Motor neuron (in vitro differentiated cells): ENCODE data around the gene TLR2. TPM values are rescaled to one million over a fixed set of nuclear protein-coding genes. Genes with fewer than 3 reads are reported as not detected.

Source experiments
- ATAC-seq, 8 experiments: fragments of 200-7000 bp; cut with Tn5 transposase; replicated peaks in 6 of 8; 2 replicates each; pipeline ENCODE4 v1.8.0; 2021; ENCODE audit warnings: mild to moderate bottlenecking in 8 of 8, moderate library complexity in 8 of 8
- H3K27ac ChIP-seq, 2 donors: fragments of 250-450 bp; sonication (Bioruptor Pico); 2 replicates each; pipeline ENCODE4 v1.9.0; 2021; ENCODE audit warnings: antibody characterized with exemption in 2 of 2, mild to moderate bottlenecking in 2 of 2, moderate library complexity in 1 of 2
- H3K4me1 ChIP-seq, 2 donors: fragments of 250-450 bp; sonication (Bioruptor Pico); replicated peaks in 1 of 2; 2 replicates each; pipeline ENCODE4 v1.6.1; 2021; ENCODE audit warnings: antibody characterized with exemption in 2 of 2, mild to moderate bottlenecking in 2 of 2, moderate library complexity in 1 of 2
- H3K4me3 ChIP-seq, 5 donors: fragments of 250-450 bp; sonication (Bioruptor Pico); 2 replicates each; pipeline ENCODE4 v1.9.0; 2021; ENCODE audit warnings: antibody characterized with exemption in 5 of 5, mild to moderate bottlenecking in 5 of 5, moderate library complexity in 4 of 5
- WGBS, 10 experiments: fragments of 450-650 bp; shearing (Covaris generic); methylation state at CpG; one replicate each; pipeline ENCODE4 v1.0.0; 2022; 5-methylcytosine and 5-hydroxymethylcytosine counted together
- in situ Hi-C, 9 experiments: fragments of 400-800 bp; cut with MboI; loops; one replicate each; pipeline ENCODE4 v1.15.0; 2021; ENCODE audit warnings: low sequenced_read_pairs in 9 of 9, low pct_unique_long_range_greater_than_20kb in 2 of 9; ENCODE audit not compliant: unreplicated experiment in 9 of 9
- total RNA-seq, 8 experiments: library from RNA; unstranded; fragments of 300-600 nt; gene quantifications; 2 replicates each; pipeline versions ENCODE4 v1.2.3 to v1.2.4, GENCODE V29; 2022

Gene TLR2
- total RNA-seq, 8 experiments from 2014 or later, result 0.25 to 11.2 (median 0.51) TPM

DNA sequence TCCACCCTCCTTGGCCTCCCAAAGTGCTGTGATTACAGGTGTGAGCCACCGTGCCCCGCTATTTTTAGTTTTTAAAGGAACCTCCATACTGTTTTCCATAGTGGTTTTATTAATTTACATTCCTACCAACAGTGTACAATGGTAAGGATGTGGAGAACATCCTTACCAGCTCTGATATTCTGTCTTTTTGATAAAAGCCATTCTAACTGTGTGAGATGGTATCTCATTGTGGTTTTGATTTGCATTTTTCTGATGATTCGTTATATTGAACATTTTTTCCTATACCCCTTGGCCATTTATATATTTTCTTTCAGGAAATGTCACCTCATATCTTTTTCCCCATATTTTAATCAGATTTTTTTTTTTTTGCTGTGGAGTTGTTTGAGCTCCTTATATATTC, 14.2 kb upstream of the TLR2 start:
- ATAC-seq, result no peak
- Histone ChIP-seq H3K27ac (no peak overlapping the region), H3K4me1 (no peaks in the 10 kb centered on the region), H3K4me3 (no peak overlapping the region)
- in situ Hi-C loops, result no loop called here
- 0 to 86% (median 56%) methylated on average over 1 to 3 of the region's 3 CpGs for WGBS, 10 experiments

DNA sequence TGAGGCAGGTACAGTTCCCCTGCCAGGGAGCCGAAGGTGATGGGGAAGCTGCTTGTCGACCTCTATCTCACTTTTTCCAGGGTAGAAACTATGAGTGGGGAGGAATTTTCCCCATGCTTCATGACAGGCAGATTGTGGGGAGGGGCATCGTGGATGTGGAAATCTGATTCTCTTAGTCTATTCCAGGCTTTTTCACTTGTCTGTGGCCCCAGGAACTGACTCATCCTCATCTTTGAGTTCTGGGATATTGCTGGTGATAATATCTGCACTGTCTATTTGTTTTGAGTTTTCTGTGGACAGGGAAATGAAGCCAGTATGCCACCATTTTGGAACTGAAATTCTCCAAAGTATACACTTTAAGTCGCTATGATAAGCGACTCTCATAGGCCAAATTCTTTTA, 7.6 kb upstream of the TLR2 start:
- Histone ChIP-seq H3K4me1 (no peaks in the 10 kb centered on the region), H3K27ac (no peak overlapping the region), H3K4me3 (no peak overlapping the region)
- in situ Hi-C loops, result no loop called here
- WGBS, 10 experiments, result 36 to 100% (median 79%) methylated on average over 1 to 4 of the region's 5 CpGs; no CpG with 5 or more reads in 2 of the 10 experiments
- no peak for ATAC-seq

DNA sequence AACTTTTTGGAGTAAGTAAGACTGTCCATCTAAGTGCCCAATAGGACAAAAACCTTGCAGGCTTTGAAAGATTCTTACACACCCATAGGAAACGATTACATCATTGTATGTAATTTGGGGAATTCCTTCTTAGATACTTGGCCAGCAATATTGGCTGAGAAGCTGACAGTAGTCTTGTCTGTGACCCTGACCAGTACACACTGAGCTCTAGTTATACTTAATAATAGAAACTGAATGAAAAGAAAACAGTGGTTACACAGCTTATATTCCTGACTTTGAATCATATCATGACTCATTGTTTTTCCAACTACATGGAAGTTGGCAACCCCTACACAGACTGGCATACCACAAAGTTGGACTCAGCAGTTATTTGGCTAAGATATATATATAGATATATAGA, 7.1 kb upstream of the TLR2 start:
- Histone ChIP-seq H3K4me1 (no peaks in the 10 kb centered on the region), H3K27ac (no peak overlapping the region), H3K4me3 (no peak overlapping the region)
- 0 to 100% (median 40%) methylated on average over 1 of the region's 1 CpG; no CpG with 5 or more reads in 5 of the 10 experiments for WGBS, 10 experiments
- in situ Hi-C loops, result no loop called here
- peak in 2 of 8 experiments; percentile 69 to 82 for ATAC-seq

DNA sequence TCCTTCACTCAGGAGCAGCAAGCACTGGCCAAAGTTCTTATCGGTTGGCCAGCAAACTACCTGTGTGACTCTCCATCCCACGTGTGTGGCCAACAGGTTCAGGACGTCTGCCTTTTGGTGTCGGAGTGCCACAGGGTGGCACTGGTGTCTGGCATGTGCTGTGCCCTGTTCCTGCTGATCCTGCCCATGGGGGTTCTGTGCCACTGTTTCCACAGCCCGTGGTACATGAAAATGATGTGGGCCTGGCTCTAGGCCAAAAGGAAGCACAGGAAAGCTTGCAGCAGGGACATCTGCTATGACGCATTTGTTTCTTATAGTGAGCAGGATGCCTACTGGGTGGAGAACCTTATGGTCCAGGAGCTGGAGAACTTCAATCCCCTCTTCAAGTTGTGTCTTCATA, 4.6 kb upstream of the TLR2 start:
- no peak overlapping the region for H3K27ac ChIP-seq
- no peak overlapping the region for H3K4me3 ChIP-seq
- no peaks in the 10 kb centered on the region for H3K4me1 ChIP-seq
- no peak for ATAC-seq
- in situ Hi-C loops, result no loop called here
- 20 to 100% (median 79%) methylated on average over 1 to 6 of the region's 6 CpGs; no CpG with 5 or more reads in 2 of the 10 experiments for WGBS, 10 experiments

DNA sequence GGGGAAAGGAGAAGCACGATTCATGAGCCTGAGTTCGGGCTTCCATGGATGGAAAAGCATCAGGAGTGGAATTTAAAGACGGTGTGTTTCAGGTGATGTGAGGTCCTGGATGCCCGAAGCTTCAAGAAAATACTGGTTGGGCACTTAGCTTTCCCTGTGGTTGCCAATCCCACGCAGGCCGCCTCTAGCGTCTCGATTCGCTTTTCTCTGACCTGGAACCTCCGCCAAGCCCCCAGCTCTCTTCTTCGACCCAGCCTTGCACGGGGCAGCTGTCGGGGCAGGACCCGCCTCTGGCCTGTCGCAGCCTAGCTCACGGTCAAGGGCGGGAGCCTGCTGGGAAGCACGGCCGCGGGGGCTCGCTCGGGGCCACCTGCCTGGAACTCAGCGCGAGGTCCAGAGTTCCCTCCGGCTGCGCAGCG, 308 bp upstream of the TLR2 start:
- H3K4me3 ChIP-seq, result peak overlapping the region; percentile 23 to 40 (median 28)
- no peak overlapping the region for H3K27ac ChIP-seq
- in situ Hi-C loops, result no loop called here
- 9 to 38% (median 19%) methylated on average over 2 to 13 of the region's 27 CpGs; no CpG with 5 or more reads in 6 of the 10 experiments for WGBS, 10 experiments
- no peak for ATAC-seq
- H3K4me1 ChIP-seq, result no peaks in the 10 kb centered on the region

DNA sequence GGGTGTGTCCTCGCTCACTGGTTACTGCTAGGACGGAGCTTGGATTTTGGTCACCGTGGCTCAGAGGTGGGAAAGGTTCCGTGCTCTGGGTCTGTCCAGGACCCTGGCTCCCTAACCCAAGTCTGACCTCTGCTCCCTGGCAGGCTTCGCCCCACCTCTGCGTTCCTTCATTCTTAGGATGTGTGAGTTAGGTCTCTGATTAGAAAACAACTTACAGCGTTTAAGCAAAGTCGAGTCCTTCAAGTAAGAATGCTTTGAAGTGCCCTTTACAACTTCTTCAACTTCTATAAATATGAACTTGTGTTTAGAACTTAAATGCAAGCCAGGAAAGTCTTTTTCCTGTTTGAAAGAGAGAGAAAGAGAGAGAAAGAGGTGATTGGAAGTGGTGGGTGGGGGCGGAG, 891 bp downstream of the TLR2 start:
- no peak overlapping the region for H3K27ac ChIP-seq
- peak overlapping the region in 4 of 5 donors; percentile 24 to 40 (median 30) for H3K4me3 ChIP-seq
- 0 to 100% (median 37%) methylated on average over 1 to 8 of the region's 9 CpGs; no CpG with 5 or more reads in 1 of the 10 experiments for WGBS, 10 experiments
- ATAC-seq, result no peak
- in situ Hi-C loops, result no loop called here
- no peaks in the 10 kb centered on the region for H3K4me1 ChIP-seq

DNA sequence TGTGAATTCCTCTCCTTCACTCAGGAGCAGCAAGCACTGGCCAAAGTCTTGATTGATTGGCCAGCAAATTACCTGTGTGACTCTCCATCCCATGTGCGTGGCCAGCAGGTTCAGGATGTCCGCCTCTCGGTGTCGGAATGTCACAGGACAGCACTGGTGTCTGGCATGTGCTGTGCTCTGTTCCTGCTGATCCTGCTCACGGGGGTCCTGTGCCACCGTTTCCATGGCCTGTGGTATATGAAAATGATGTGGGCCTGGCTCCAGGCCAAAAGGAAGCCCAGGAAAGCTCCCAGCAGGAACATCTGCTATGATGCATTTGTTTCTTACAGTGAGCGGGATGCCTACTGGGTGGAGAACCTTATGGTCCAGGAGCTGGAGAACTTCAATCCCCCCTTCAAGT, 20.4 kb downstream of the TLR2 start:
- no peak for ATAC-seq
- in situ Hi-C loops, result no loop called here
- Histone ChIP-seq H3K4me1 (no peaks in the 10 kb centered on the region), H3K27ac (no peak overlapping the region), H3K4me3 (no peak overlapping the region)
- 60 to 100% (median 95%) methylated on average over 1 to 6 of the region's 7 CpGs; no CpG with 5 or more reads in 3 of the 10 experiments for WGBS, 10 experiments

DNA sequence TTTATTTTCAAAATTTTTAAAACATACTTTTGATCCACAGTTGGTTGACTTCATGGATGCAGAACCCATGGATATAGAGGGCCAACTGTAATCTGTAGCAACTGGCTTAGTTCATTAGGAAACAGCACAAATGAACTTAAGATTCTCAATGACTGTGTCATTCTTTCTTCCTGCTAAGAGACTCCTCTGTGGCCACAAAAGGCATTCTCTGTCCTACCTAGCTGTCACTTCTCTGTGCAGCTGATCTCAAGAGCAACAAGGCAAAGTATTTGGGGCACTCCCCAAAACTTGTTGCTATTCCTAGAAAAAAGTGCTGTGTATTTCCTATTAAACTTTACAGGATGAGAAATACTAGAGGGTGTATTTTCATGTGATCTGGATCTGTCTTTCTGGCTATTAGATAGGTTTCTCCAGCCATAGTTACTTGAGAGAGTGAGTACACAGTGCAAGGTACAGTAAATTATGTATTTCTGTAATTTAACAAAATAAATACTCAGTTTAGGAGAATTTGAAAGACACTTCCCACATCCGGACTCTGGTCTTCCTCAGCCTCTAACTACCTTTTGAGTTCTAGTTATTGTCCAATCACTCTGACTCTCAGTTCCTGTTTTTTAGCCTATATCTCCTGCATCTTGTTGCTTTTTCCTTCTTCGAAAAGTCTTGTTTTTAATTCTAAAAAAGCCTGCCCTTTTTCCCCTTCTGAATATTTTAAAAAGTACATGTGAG, 21.8 kb downstream of the TLR2 start:
- H3K4me3 ChIP-seq, result no peak overlapping the region
- 0 to 100% (median 78%) methylated on average over 2 of the region's 2 CpGs; no CpG with 5 or more reads in 1 of the 10 experiments for WGBS, 10 experiments
- no peak for ATAC-seq
- no peaks in the 10 kb centered on the region for H3K4me1 ChIP-seq
- H3K27ac ChIP-seq, result no peak overlapping the region
- in situ Hi-C loops, result no loop called here

DNA sequence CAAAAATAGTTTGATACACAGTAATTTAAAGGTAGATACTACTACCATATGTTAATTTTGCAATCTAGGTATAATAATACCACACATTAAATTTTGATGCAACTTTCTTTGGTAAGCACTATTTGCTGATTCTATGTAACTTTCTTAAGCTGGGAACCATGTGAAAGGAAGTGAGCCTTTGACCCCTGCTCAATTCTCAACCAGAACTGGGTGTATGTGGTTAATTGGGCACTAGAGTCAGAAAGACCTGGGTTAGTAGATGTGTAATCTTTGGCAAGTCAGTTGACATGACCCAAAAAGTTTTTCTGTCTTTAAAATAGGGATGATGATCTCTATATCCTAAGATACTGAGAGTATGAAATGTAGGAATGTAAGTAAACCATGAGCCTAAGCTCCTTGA, 22.4 kb downstream of the TLR2 start:
- in situ Hi-C loops, result no loop called here
- Histone ChIP-seq H3K4me1 (no peaks in the 10 kb centered on the region), H3K27ac (no peak overlapping the region), H3K4me3 (no peak overlapping the region)
- ATAC-seq, result no peak

DNA sequence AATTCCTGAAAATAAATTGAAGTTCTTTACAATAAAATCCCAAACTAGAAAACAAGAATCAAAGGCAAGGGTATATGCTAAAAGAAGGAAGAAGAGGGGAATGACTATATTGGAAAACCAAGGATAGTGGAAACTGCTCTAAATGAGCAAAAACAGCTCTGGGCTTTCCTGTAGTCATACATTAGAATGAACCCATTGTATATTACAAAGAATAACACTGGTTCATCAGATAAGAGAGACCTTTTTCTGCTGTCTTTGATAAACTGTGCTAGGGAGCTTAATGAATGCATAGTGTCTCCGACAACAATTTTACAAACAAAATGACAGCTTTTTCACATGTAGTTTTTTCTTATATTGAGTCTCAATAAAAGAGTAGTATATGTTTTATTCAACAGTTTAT, 26.6 kb downstream of the TLR2 start:
- H3K27ac ChIP-seq, result no peak overlapping the region
- H3K4me3 ChIP-seq, result no peak overlapping the region
- ATAC-seq, result no peak
- in situ Hi-C loops, result no loop called here
- WGBS, 10 experiments, result 50 to 100% (median 88%) methylated on average over 1 of the region's 1 CpG; no CpG with 5 or more reads in 2 of the 10 experiments
- H3K4me1 ChIP-seq, result no peaks in the 10 kb centered on the region

DNA sequence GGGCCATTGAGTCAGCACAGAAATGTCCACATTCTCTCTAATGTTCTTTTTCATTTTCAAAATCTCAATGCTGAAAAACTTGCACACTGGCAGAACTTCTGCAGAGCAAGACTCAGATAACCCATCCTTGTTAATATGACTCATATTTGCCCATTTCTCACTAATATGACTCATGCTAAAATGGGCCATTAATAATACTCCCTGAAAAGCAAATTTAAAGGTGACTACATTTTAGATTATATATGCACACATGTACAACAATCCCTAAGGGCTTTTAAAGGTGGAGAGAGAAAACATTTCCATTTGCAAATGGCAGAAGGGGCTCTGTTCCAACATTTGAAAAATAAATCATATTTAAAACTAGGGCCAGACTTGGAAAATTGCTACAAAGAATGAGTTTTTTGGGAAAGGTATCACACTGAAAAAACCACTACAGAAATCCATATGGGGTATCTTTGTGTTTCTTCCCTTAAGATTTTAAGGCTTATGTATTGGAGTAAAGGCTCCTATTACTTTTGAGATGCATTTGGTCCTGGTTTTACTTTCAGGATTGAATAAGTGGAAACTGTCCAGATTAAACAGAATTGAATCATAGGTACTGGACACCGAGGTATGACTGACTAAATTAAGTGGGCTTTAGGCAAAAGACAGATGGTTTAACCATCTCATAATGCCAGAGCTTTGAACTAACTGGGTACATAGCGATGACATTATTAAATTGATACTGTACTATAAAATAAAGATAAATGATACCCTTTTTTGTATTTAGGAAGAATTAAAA, 30.0 kb downstream of the TLR2 start:
- H3K4me1 ChIP-seq, result no peaks in the 10 kb centered on the region
- in situ Hi-C loops, result no loop called here
- no peak overlapping the region for H3K4me3 ChIP-seq
- no peak overlapping the region for H3K27ac ChIP-seq
- WGBS, 10 experiments, result 31 to 100% (median 78%) methylated on average over 1 to 2 of the region's 2 CpGs; no CpG with 5 or more reads in 1 of the 10 experiments
- ATAC-seq, result peak in 7 of 8 experiments; percentile 32 to 95 (median 77)

DNA sequence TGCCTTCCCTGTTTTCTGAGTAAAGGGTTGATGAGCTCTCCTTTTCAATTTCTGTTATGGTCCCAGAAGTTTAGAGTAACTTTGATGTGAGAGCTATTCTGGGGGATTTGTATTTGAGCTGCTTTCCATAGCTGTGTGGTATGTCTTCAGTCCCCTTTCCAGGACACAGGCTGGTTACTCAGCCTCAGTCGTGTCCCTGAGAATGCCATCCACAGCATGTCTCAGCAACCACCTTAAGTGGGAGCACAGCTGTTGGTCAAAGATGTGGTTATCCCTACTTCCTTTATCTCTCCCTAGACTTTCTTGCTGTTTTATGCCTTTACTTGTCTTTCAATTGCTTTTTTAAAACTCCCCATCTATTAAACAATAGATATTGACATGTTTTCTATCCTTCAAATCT, 38.0 kb downstream of the TLR2 start:
- in situ Hi-C loops, result no loop called here
- ATAC-seq, result no peak
- WGBS, 10 experiments, result 20 to 100% (median 82%) methylated on average over 1 of the region's 1 CpG; no CpG with 5 or more reads in 2 of the 10 experiments
- no peaks in the 10 kb centered on the region for H3K4me1 ChIP-seq
- H3K4me3 ChIP-seq, result no peak overlapping the region
- H3K27ac ChIP-seq, result no peak overlapping the region

DNA sequence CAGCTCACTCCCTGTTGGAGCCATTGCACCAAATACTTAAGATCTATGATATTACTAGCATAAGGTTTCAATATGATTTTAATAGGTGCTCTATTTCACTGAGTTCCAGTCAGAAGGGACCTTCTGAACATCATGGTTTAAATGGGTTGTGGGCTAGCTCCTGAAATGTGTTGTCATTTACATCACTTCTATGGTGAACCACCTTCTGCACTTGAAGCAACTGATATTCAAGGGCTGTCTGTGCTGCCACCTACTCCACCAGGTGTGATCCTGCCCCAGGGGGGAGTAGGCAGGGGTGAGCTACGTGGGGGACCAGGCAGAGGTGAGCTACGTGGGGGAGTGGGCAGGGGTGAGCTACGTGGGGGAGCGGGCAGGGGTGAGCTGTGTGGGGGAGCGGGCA, 40.5 kb downstream of the TLR2 start:
- H3K27ac ChIP-seq, result no peak overlapping the region
- no peak overlapping the region for H3K4me3 ChIP-seq
- ATAC-seq, result no peak
- no CpG with 5 or more reads among the region's 5 CpGs for WGBS, 10 experiments
- no peaks in the 10 kb centered on the region for H3K4me1 ChIP-seq
- in situ Hi-C loops, result no loop called here
